HL-60 (cell line): Measurements from ENCODE around the gene PEAK3.
A peak's percentile ranks its signal among the peaks of the same experiment; 100 is the strongest.

Experiments used
- DNase-seq, 2 experiments: peaks; one replicate each; pipeline ENCODE4 v3.0.0-alpha.2; 2010 to 2020; ENCODE audit warnings: low read depth in 1 of 2, low spot score in 1 of 2
- H3K27ac ChIP-seq: fragments of 250-450 bp; sonication (Bioruptor Pico); replicated peaks from 2 replicates; pipeline ENCODE4 v1.5.1; 2020; ENCODE audit warnings: mild to moderate bottlenecking, moderate library complexity
- H3K27me3 ChIP-seq: fragments of 250-450 bp; sonication (Bioruptor Pico); 2 replicates; pipeline ENCODE4 v1.5.1; 2021; ENCODE audit warnings: mild to moderate bottlenecking, moderate library complexity; ENCODE audit not compliant: insufficient read depth, poor library complexity, severe bottlenecking
- H3K4me3 ChIP-seq: replicated peaks from 2 replicates; pipeline ENCODE4 v1.5.1; 2011; ENCODE audit warnings: mild to moderate bottlenecking, control low read depth, low read length; ENCODE audit not compliant: insufficient read depth
- GABPA ChIP-seq: IDR thresholded peaks from 2 replicates; pipeline ENCODE4 v1.6.1; 2012; ENCODE audit warnings: low read depth
- POLR2AphosphoS5 ChIP-seq: IDR thresholded peaks from 2 replicates; pipeline ENCODE4 v1.6.1; 2012; ENCODE audit warnings: low read depth
- SPI1 ChIP-seq: IDR thresholded peaks from 2 replicates; pipeline ENCODE4 v1.6.1; 2012; ENCODE audit warnings: low read depth, mild to moderate bottlenecking, borderline replicate concordance
- TF ChIP-seq, protein P1 (sequence below): IDR thresholded peaks from 2 replicates; pipeline ENCODE4 v1.6.1; 2012; ENCODE audit warnings: low read depth; ENCODE audit not compliant: insufficient replicate concordance
- TF ChIP-seq, protein P2 (sequence below): IDR thresholded peaks from one replicate; pipeline ENCODE4 v1.5.1; 2011; ENCODE audit warnings: low read length, control low read depth, inconsistent platforms; ENCODE audit not compliant: insufficient read depth

The PEAK3 gene

DNA sequence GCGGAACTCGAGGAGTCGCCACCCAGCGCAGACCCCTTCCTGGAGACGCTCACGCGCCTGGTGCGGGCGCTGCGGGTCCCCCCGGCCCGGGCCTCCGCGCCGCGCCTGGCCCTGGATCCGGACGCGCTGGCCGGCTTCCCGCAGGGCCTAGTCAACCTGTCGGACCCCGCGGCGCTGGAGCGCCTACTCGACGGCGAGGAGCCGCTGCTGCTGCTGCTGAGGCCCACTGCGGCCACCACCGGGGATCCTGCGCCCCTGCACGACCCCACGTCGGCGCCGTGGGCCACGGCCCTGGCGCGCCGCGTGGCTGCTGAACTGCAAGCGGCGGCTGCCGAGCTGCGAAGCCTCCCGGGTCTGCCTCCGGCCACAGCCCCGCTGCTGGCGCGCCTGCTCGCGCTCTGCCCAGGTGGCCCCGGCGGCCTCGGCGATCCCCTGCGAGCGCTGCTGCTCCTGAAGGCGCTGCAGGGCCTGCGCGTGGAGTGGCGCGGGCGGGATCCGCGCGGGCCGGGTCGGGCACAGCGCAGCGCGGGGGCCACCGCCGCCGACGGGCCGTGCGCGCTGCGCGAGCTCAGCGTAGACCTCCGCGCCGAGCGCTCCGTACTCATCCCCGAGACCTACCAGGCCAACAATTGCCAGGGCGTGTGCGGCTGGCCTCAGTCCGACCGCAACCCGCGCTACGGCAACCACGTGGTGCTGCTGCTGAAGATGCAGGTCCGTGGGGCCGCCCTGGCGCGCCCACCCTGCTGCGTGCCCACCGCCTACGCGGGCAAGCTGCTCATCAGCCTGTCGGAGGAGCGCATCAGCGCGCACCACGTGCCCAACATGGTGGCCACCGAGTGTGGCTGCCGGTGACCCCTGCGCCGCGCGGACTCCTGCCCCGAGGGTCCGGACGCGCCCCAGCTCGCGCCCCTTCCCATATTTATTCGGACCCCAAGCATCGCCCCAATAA lies 30.6 kb downstream of the PEAK3 start:
- H3K4me3 ChIP-seq: no peak overlapping the region
- H3K27me3 ChIP-seq: peaks cover 27% of the 10 kb centered on the region

DNA sequence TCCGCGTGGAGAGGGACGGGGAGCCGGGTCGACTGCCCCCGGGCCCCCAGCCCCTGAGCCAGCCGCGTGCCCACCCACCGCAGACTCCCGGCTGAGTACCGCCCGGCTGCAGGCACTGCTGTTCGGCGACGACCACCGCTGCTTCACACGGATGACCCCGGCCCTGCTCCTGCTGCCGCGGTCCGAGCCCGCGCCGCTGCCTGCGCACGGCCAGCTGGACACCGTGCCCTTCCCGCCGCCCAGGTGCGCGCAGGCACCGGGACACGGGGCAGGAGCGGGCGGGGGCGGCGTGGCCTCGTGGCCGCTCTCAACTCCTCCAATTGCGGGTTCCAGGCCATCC lies 31.2 kb downstream of the PEAK3 start:
- no peak for DNase-seq
- H3K27me3 ChIP-seq: peaks cover 27% of the 10 kb centered on the region
- H3K27ac ChIP-seq: no peak overlapping the region
- no peak overlapping the region for H3K4me3 ChIP-seq
- TF ChIP-seq GABPA: no peak
- TF ChIP-seq SPI1: no peak
- TF ChIP-seq, protein P1, sequence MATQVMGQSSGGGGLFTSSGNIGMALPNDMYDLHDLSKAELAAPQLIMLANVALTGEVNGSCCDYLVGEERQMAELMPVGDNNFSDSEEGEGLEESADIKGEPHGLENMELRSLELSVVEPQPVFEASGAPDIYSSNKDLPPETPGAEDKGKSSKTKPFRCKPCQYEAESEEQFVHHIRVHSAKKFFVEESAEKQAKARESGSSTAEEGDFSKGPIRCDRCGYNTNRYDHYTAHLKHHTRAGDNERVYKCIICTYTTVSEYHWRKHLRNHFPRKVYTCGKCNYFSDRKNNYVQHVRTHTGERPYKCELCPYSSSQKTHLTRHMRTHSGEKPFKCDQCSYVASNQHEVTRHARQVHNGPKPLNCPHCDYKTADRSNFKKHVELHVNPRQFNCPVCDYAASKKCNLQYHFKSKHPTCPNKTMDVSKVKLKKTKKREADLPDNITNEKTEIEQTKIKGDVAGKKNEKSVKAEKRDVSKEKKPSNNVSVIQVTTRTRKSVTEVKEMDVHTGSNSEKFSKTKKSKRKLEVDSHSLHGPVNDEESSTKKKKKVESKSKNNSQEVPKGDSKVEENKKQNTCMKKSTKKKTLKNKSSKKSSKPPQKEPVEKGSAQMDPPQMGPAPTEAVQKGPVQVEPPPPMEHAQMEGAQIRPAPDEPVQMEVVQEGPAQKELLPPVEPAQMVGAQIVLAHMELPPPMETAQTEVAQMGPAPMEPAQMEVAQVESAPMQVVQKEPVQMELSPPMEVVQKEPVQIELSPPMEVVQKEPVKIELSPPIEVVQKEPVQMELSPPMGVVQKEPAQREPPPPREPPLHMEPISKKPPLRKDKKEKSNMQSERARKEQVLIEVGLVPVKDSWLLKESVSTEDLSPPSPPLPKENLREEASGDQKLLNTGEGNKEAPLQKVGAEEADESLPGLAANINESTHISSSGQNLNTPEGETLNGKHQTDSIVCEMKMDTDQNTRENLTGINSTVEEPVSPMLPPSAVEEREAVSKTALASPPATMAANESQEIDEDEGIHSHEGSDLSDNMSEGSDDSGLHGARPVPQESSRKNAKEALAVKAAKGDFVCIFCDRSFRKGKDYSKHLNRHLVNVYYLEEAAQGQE: no peak
- no peak for TF ChIP-seq POLR2AphosphoS5
- TF ChIP-seq, protein P2, sequence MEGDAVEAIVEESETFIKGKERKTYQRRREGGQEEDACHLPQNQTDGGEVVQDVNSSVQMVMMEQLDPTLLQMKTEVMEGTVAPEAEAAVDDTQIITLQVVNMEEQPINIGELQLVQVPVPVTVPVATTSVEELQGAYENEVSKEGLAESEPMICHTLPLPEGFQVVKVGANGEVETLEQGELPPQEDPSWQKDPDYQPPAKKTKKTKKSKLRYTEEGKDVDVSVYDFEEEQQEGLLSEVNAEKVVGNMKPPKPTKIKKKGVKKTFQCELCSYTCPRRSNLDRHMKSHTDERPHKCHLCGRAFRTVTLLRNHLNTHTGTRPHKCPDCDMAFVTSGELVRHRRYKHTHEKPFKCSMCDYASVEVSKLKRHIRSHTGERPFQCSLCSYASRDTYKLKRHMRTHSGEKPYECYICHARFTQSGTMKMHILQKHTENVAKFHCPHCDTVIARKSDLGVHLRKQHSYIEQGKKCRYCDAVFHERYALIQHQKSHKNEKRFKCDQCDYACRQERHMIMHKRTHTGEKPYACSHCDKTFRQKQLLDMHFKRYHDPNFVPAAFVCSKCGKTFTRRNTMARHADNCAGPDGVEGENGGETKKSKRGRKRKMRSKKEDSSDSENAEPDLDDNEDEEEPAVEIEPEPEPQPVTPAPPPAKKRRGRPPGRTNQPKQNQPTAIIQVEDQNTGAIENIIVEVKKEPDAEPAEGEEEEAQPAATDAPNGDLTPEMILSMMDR: no peak

More for the DNA sequence above, 30.6 kb downstream of the PEAK3 start:
- DNase-seq: no peak
- TF ChIP-seq, protein P2: no peak
- TF ChIP-seq GABPA: no peak
- TF ChIP-seq, protein P1: no peak
- TF ChIP-seq SPI1: no peak
- no peak overlapping the region for H3K27ac ChIP-seq

DNA sequence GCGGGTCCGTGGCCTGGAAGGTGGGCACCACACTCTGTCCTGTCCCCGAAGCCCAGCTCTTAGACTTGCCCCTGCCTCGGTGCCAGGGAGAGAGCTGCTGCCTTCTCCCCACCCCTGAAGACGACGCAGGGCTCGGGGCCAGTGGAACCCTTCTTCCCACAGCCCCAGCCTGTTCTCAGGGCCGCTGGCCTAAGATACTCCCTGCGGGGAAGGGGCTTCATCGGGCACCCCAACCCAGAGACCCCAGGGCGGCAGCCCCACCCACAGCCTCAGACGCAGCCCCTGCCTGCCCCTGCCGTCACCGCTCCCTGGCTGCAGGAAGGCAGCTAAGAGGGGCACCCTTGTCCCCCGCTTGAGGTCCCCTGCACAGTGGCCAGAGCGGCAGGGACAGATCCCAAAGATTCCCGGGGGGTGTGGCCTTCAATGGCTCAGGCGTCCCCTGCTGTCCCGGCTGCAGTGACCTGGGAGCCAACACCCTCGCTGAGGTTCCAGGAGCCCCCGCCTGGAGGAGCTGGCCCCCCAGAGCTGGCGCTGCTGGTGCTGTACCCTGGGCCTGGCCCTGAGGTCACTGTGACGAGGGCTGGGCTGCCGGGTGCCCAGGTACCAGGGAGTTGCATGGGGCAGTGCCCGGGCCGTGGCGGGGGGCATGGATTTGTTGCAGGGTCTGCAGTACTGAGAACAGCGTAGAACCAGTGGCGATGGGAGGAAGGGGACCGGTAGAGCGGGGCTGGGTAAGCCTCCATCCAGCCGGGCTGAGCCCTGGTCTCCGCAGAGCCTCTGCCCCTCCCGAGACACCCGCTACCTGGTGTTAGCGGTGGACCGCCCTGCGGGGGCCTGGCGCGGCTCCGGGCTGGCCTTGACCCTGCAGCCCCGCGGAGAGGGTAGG lies 31.9 kb downstream of the PEAK3 start:
- TF ChIP-seq, protein P1: no peak
- TF ChIP-seq SPI1 (no peak), POLR2AphosphoS5 (peak; percentile 37), GABPA (no peak)
- TF ChIP-seq, protein P2: no peak

More for the DNA sequence above, 31.9 kb downstream of the PEAK3 start:
- DNase-seq: no peak
- Histone ChIP-seq H3K4me3 (no peak overlapping the region), H3K27me3 (peaks cover 27% of the 10 kb centered on the region), H3K27ac (no peak overlapping the region)
